ENCODE data around the gene TESPA1. TPM values are rescaled to one million over a fixed set of nuclear protein-coding genes. Genes with fewer than 3 reads are reported as not detected.
A peak's percentile ranks its signal among the peaks of the same experiment; 100 is the strongest.

TESPA1 gene
- total and polyA plus RNA-seq, 2 experiments from 2014 or later: 0.34 TPM; not detected in 1

GRCh38 chr12:54935235-54935951 is 49.2 kb downstream of the TESPA1 start:
- Histone ChIP-seq H3K79me2 (replicated peaks; ENCODE audit: insufficient read depth) (no peaks in the 10 kb centered on the region), H3K9me2 (ENCODE audit: insufficient read depth) (0 out of 2 replicates have a peak, but pooled peaks cover 11% of the 10 kb centered on the region), H3K4me3 (no peak overlapping the region), H3K27ac (ENCODE audit: low read depth) (no peak overlapping the region), H2AFZ (peak overlapping the region; percentile 69), H4K20me1 (replicated peaks; ENCODE audit: insufficient read depth) (no peaks in the 10 kb centered on the region), H3K36me3 (ENCODE audit: insufficient read depth) (no peaks in the 10 kb centered on the region; the same call in 1 of the 2 replicates), H3K27me3 (ENCODE audit: insufficient read depth) (no peaks in the 10 kb centered on the region), H3K4me2 (no peak overlapping the region), H3F3A (replicated peaks; ENCODE audit: low read depth) (no peaks in the 10 kb centered on the region), H3K4me1 (ENCODE audit: insufficient read depth) (no peaks in the 10 kb centered on the region)
- Mint-ChIP-seq H3K27me3 (ENCODE audit: insufficient read depth, low read depth, poor library complexity) (peaks cover 2% of the 10 kb centered on the region), H3K27ac (no peak overlapping the region), H3K4me1 (no peaks in the 10 kb centered on the region), H3K4me3 (no peak overlapping the region), H3K9me3 (peaks cover 19% of the 10 kb centered on the region), H3K36me3 (ENCODE audit: low read depth) (peaks cover 8% of the 10 kb centered on the region)
- DNase-seq (ENCODE audit: low spot score) (no peak), ATAC-seq (no peak)
- TF ChIP-seq POLR2AphosphoS5 (IDR thresholded peaks at IDR 0.05; ENCODE audit: low read depth): no peak
- TF ChIP-seq CTCF (conservative IDR thresholded peaks at IDR 0.05; ENCODE audit: low read depth in 2 of 2): peak in 1 of 2 experiments; percentile 17; a peak in 2 of 4 replicates

GRCh38 chr12:54934419-54934818 is 50.1 kb downstream of the TESPA1 start:
- H3K36me3 ChIP-seq (ENCODE audit: insufficient read depth): no peaks in the 10 kb centered on the region; the same call in 1 of the 2 replicates
- TF ChIP-seq REST (IDR thresholded peaks at IDR 0.05; ENCODE audit: unreplicated experiment) (no peak), EZH2 (IDR thresholded peaks at IDR 0.05; ENCODE audit: low read depth, unreplicated experiment) (no peak), CTCF (conservative IDR thresholded peaks at IDR 0.05; ENCODE audit: low read depth in 2 of 2) (no peak), ZNF331 (CRISPR knock-in tag; IDR thresholded peaks at IDR 0.05; ENCODE audit: low read depth) (no peak), EZH2phosphoT487 (IDR thresholded peaks at IDR 0.05; ENCODE audit: unreplicated experiment) (no peak)

More at GRCh38 chr12:54934419-54934818, 50.1 kb downstream of the TESPA1 start:
- no peak overlapping the region for H3K27ac ChIP-seq (ENCODE audit: low read depth)
- H3K4me3 Mint-ChIP-seq: no peak overlapping the region
- H3K4me1 ChIP-seq (ENCODE audit: insufficient read depth): no peaks in the 10 kb centered on the region
- 0 out of 2 replicates have a peak, but pooled peaks cover 11% of the 10 kb centered on the region for H3K9me2 ChIP-seq (ENCODE audit: insufficient read depth)
- H3K27me3 Mint-ChIP-seq (ENCODE audit: insufficient read depth, low read depth, poor library complexity): peaks cover 3% of the 10 kb centered on the region
- no peak overlapping the region for H3K4me3 ChIP-seq
- H3F3A ChIP-seq (replicated peaks; ENCODE audit: low read depth): no peaks in the 10 kb centered on the region
- no peaks in the 10 kb centered on the region for H3K27me3 ChIP-seq (ENCODE audit: insufficient read depth)
- ATAC-seq (no peak), DNase-seq (ENCODE audit: low spot score) (no peak)
- H4K20me1 ChIP-seq (replicated peaks; ENCODE audit: insufficient read depth): no peaks in the 10 kb centered on the region
- H3K4me1 Mint-ChIP-seq: no peaks in the 10 kb centered on the region
- no peaks in the 10 kb centered on the region for H3K79me2 ChIP-seq (replicated peaks; ENCODE audit: insufficient read depth)
- H2AFZ ChIP-seq: no peak overlapping the region
- peaks cover 16% of the 10 kb centered on the region for H3K36me3 Mint-ChIP-seq (ENCODE audit: low read depth)
- no peak overlapping the region for H3K4me2 ChIP-seq
- H3K27ac Mint-ChIP-seq: no peak overlapping the region
- H3K9me3 Mint-ChIP-seq: peaks cover 28% of the 10 kb centered on the region

Data from GM23338 (cell line).